ENCODE results near the gene LRRTM4. TPM values are rescaled to one million over a fixed set of nuclear protein-coding genes. Genes with fewer than 3 reads are reported as not detected.

LRRTM4 gene
- total and polyA plus RNA-seq, 10 of the 15 experiments (the other 5 are each of a cell fraction or from before 2014, with no cell fraction given) = 0.01 to 1.0 TPM; not detected in 8

DNA sequence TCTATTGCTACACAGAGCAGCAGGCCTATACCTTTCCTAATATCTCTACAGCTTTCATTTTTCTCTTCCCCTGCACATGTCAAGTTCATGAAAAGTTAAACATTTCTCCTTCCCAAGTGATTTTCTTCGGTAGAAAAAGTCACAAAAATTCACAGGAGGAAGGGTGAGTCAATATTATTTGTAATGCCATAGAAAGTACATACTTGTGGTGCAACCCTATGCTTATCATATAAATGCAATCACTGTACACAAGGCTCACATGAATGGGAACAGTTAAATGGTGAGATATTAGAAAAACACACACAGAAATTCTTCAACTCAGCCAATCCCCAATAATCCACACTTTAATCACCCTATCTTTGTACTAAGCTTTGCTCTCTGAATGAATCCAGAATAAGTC, 651.6 kb downstream of the LRRTM4 start (continued):
- TF ChIP-seq, protein P1, sequence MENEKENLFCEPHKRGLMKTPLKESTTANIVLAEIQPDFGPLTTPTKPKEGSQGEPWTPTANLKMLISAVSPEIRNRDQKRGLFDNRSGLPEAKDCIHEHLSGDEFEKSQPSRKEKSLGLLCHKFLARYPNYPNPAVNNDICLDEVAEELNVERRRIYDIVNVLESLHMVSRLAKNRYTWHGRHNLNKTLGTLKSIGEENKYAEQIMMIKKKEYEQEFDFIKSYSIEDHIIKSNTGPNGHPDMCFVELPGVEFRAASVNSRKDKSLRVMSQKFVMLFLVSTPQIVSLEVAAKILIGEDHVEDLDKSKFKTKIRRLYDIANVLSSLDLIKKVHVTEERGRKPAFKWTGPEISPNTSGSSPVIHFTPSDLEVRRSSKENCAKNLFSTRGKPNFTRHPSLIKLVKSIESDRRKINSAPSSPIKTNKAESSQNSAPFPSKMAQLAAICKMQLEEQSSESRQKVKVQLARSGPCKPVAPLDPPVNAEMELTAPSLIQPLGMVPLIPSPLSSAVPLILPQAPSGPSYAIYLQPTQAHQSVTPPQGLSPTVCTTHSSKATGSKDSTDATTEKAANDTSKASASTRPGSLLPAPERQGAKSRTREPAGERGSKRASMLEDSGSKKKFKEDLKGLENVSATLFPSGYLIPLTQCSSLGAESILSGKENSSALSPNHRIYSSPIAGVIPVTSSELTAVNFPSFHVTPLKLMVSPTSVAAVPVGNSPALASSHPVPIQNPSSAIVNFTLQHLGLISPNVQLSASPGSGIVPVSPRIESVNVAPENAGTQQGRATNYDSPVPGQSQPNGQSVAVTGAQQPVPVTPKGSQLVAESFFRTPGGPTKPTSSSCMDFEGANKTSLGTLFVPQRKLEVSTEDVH (IDR thresholded peaks at IDR 0.05; ENCODE audit: low read depth, partially characterized antibody) = no peak
- TF ChIP-seq ZNF274 (IDR thresholded peaks at IDR 0.05; ENCODE audit: insufficient read depth, insufficient read length) = no peak
- TF ChIP-seq ZNF217 (IDR thresholded peaks at IDR 0.05) = no peak
- no peak for TF ChIP-seq ZNF384 (IDR thresholded peaks at IDR 0.05; ENCODE audit: borderline replicate concordance, low read depth, low read length)
- TF ChIP-seq, protein P2, sequence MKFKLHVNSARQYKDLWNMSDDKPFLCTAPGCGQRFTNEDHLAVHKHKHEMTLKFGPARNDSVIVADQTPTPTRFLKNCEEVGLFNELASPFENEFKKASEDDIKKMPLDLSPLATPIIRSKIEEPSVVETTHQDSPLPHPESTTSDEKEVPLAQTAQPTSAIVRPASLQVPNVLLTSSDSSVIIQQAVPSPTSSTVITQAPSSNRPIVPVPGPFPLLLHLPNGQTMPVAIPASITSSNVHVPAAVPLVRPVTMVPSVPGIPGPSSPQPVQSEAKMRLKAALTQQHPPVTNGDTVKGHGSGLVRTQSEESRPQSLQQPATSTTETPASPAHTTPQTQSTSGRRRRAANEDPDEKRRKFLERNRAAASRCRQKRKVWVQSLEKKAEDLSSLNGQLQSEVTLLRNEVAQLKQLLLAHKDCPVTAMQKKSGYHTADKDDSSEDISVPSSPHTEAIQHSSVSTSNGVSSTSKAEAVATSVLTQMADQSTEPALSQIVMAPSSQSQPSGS (IDR thresholded peaks at IDR 0.05; ENCODE audit: low read length) = no peak
- no peak for TF ChIP-seq CHD4 (IDR thresholded peaks at IDR 0.05)

DNA sequence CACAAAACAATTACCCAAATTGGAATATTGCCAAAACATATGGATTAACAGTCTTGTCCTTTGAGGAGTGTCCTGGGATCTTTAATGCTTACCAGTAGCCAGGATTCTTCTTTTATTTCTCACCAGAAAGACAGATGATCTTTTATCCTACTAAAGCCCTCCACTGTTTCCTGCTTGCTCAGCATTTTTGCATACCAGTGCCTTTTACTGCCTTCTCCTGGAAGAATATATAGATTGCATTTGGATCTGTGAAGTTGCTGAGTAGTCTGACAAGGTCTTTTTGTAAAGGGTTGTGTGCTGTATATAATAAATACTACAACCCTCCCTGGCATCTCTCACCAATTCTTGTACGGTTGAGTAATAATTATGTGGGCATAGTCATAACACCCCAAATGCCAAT, 652.2 kb downstream of the LRRTM4 start:
- no peak overlapping the region for H3K27ac ChIP-seq (ENCODE audit: control insufficient read depth, insufficient read depth)
- no peak for FAIRE-seq
- TF ChIP-seq FOS (IDR thresholded peaks at IDR 0.05; ENCODE audit: borderline replicate concordance, extremely low read depth, insufficient read length) (no peak), TAF1 (IDR thresholded peaks at IDR 0.05; ENCODE audit: borderline replicate concordance, low read depth, low read length) (no peak), GABPA (IDR thresholded peaks at IDR 0.05; ENCODE audit: low read depth) (no peak), IKZF2 (IDR thresholded peaks at IDR 0.05) (no peak), EP300 (IDR thresholded peaks at IDR 0.05; ENCODE audit: borderline replicate concordance in 1 of 2, control insufficient read depth in 1 of 2, low read depth in 2 of 2, low read length in 2 of 2) (no peak), JUND (IDR thresholded peaks at IDR 0.05; ENCODE audit: low read depth, low read length) (no peak), NR2C1 (IDR thresholded peaks at IDR 0.05) (no peak), SIX5 (IDR thresholded peaks at IDR 0.05; ENCODE audit: low read depth, low read length, severe bottlenecking) (no peak), NBN (IDR thresholded peaks at IDR 0.05) (no peak), MTA2 (IDR thresholded peaks at IDR 0.05; ENCODE audit: low read depth) (no peak), ZNF207 (IDR thresholded peaks at IDR 0.05; ENCODE audit: borderline replicate concordance) (no peak)
- TF ChIP-seq, protein P3, sequence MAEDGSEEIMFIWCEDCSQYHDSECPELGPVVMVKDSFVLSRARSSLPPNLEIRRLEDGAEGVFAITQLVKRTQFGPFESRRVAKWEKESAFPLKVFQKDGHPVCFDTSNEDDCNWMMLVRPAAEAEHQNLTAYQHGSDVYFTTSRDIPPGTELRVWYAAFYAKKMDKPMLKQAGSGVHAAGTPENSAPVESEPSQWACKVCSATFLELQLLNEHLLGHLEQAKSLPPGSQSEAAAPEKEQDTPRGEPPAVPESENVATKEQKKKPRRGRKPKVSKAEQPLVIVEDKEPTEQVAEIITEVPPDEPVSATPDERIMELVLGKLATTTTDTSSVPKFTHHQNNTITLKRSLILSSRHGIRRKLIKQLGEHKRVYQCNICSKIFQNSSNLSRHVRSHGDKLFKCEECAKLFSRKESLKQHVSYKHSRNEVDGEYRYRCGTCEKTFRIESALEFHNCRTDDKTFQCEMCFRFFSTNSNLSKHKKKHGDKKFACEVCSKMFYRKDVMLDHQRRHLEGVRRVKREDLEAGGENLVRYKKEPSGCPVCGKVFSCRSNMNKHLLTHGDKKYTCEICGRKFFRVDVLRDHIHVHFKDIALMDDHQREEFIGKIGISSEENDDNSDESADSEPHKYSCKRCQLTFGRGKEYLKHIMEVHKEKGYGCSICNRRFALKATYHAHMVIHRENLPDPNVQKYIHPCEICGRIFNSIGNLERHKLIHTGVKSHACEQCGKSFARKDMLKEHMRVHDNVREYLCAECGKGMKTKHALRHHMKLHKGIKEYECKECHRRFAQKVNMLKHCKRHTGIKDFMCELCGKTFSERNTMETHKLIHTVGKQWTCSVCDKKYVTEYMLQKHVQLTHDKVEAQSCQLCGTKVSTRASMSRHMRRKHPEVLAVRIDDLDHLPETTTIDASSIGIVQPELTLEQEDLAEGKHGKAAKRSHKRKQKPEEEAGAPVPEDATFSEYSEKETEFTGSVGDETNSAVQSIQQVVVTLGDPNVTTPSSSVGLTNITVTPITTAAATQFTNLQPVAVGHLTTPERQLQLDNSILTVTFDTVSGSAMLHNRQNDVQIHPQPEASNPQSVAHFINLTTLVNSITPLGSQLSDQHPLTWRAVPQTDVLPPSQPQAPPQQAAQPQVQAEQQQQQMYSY (CRISPR knock-in tag; IDR thresholded peaks at IDR 0.05) = no peak
- no peak overlapping the region for H3K4me2 ChIP-seq (ENCODE audit: control insufficient read depth, insufficient read depth)
- ChIA-PET CTCF (no interaction called here), SMC1A (ENCODE audit: uncharacterized antibody, unreplicated experiment) (no interaction called here), POLR2A (no interaction called here), RAD21 (ENCODE audit: unreplicated experiment) (no interaction called here)
- H3K27me3 ChIP-seq (replicated peaks in 1 of 2; ENCODE audit: control insufficient read depth in 2 of 2, insufficient read depth in 2 of 2, low read length in 1 of 2) = no peaks in the 10 kb centered on the region
- no peak for ATAC-seq
- intact Hi-C loops (cut with micrococcal nuclease; ENCODE audit: unreplicated experiment) (no loop called here), in situ Hi-C loops (cut with MboI) (no loop called here)
- no TSS peak for BruUV-seq (replicated peaks)
- H3K9ac ChIP-seq (ENCODE audit: control insufficient read depth, insufficient read depth, low read length) = no peak overlapping the region
- H3K4me1 ChIP-seq (ENCODE audit: control insufficient read depth, insufficient read depth, low read length) = no peaks in the 10 kb centered on the region
- 60% methylated on average over 1 of the region's 1 CpG for WGBS (ENCODE audit: insufficient coverage, insufficient replicate concordance, low lambda C conversion rate, missing lambda C conversion rate)
- no peaks in the 10 kb centered on the region for H3K79me2 ChIP-seq (ENCODE audit: control insufficient read depth, insufficient read depth, low read length)
- no peaks in the 10 kb centered on the region for H3K9me3 ChIP-seq (replicated peaks; ENCODE audit: control insufficient read depth, insufficient read depth, low read length)
- DNase-seq (ENCODE audit: low read depth, low spot score) = no peak
- no peaks in the 10 kb centered on the region for H4K20me1 ChIP-seq (ENCODE audit: control insufficient read depth, insufficient read depth)
- no peak overlapping the region for H3K4me3 ChIP-seq
- no peak overlapping the region for H2AFZ ChIP-seq (ENCODE audit: control insufficient read depth, low read depth, low read length)
- H3K36me3 ChIP-seq (ENCODE audit: control insufficient read depth in 2 of 2, insufficient read depth in 2 of 2, low read length in 1 of 2) = no peaks in the 10 kb centered on the region

Measured in GM12878 (cell line).